Measurements from ENCODE around the gene SOX6.

The SOX6 gene

DNA sequence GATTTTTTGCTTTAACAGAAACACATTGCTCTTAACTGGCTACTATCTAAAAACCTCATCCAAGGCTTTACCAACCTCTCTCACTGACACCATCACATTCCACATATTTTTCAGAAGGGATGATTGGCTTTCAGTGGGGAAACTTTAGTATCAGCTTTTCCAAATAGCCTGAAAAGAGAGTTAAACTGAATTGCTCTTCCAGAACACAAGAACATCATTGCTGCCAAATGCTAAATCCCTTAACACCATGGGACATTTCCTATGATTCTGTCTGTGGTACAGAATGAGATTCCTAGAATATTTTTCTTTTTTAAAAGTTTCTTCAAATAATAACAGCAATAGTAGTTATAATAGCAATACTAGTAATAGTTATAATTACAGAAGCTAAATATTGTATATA is 45.4 kb downstream of the SOX6 start:
- DNase-seq (ENCODE audit: insufficient read length, low spot score) (no peak), FAIRE-seq (no peak)
- TF ChIP-seq POLR2AphosphoS5 (IDR thresholded peaks at IDR 0.05; ENCODE audit: low read depth, low read length), result no peak
- no peak for TF ChIP-seq POLR2A (IDR thresholded peaks at IDR 0.05; ENCODE audit: low read depth, low read length)
- no peak for TF ChIP-seq POU2F2 (IDR thresholded peaks at IDR 0.05; ENCODE audit: low read depth, low read length)
- TF ChIP-seq PAX5 (IDR thresholded peaks at IDR 0.05; ENCODE audit: insufficient read depth, low read length, severe bottlenecking), result no peak
- TF ChIP-seq TAF1 (IDR thresholded peaks at IDR 0.05; ENCODE audit: low read depth, low read length), result no peak
- TF ChIP-seq SPI1 (IDR thresholded peaks at IDR 0.05; ENCODE audit: low read depth, low read length), result no peak

GRCh38 chr11:16309226-16309625 is 47.1 kb downstream of the SOX6 start:
- DNase-seq (ENCODE audit: insufficient read length, low spot score), result no peak
- TF ChIP-seq POU2F2 (IDR thresholded peaks at IDR 0.05; ENCODE audit: low read depth, low read length), result no peak
- no peak for TF ChIP-seq PAX5 (IDR thresholded peaks at IDR 0.05; ENCODE audit: insufficient read depth, low read length, severe bottlenecking)
- TF ChIP-seq POLR2AphosphoS5 (IDR thresholded peaks at IDR 0.05; ENCODE audit: low read depth, low read length), result no peak
- no peak for TF ChIP-seq TAF1 (IDR thresholded peaks at IDR 0.05; ENCODE audit: low read depth, low read length)
- no peak for TF ChIP-seq POLR2A (IDR thresholded peaks at IDR 0.05; ENCODE audit: low read depth, low read length)
- TF ChIP-seq SPI1 (IDR thresholded peaks at IDR 0.05; ENCODE audit: low read depth, low read length), result no peak
- no peak for FAIRE-seq

DNA sequence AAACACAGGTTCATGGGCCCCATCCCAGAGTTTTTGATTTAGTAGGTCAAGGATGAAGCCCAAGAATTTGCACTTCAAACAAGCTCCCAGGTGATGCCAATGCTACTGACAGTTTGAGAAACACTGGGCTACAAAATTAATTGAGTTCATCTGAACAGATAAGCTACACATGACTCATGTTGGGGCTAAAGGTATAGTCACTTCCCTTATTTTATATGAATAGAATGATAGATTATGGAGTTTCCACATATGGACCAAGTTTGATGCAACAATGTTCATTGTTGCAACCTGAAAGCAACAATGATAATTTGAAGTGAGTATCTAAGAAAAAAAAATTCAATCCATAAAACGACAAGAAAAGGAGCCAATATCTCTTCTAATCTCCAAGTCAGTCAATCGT is 54.9 kb downstream of the SOX6 start:
- DNase-seq (ENCODE audit: insufficient read length, low spot score), result no peak
- no peak for FAIRE-seq
- no peak for TF ChIP-seq POLR2AphosphoS5 (IDR thresholded peaks at IDR 0.05; ENCODE audit: low read depth, low read length)
- no peak for TF ChIP-seq SPI1 (IDR thresholded peaks at IDR 0.05; ENCODE audit: low read depth, low read length)
- no peak for TF ChIP-seq POU2F2 (IDR thresholded peaks at IDR 0.05; ENCODE audit: low read depth, low read length)
- no peak for TF ChIP-seq TAF1 (IDR thresholded peaks at IDR 0.05; ENCODE audit: low read depth, low read length)
- no peak for TF ChIP-seq POLR2A (IDR thresholded peaks at IDR 0.05; ENCODE audit: low read depth, low read length)
- TF ChIP-seq PAX5 (IDR thresholded peaks at IDR 0.05; ENCODE audit: insufficient read depth, low read length, severe bottlenecking), result no peak

GRCh38 chr11:16299884-16300782 is 56.2 kb downstream of the SOX6 start:
- no peak for TF ChIP-seq SPI1 (IDR thresholded peaks at IDR 0.05; ENCODE audit: low read depth, low read length)
- TF ChIP-seq TAF1 (IDR thresholded peaks at IDR 0.05; ENCODE audit: low read depth, low read length), result no peak
- TF ChIP-seq POLR2A (IDR thresholded peaks at IDR 0.05; ENCODE audit: low read depth, low read length), result no peak
- no peak for TF ChIP-seq POU2F2 (IDR thresholded peaks at IDR 0.05; ENCODE audit: low read depth, low read length)
- no peak for TF ChIP-seq PAX5 (IDR thresholded peaks at IDR 0.05; ENCODE audit: insufficient read depth, low read length, severe bottlenecking)
- no peak for TF ChIP-seq POLR2AphosphoS5 (IDR thresholded peaks at IDR 0.05; ENCODE audit: low read depth, low read length)
- FAIRE-seq (no peak), DNase-seq (ENCODE audit: insufficient read length, low spot score) (no peak)

- no peak for DNase-seq (ENCODE audit: insufficient read length, low spot score)
Observed at GRCh38 chr11:16299390-16299789, 57.0 kb downstream of the SOX6 start.

DNA sequence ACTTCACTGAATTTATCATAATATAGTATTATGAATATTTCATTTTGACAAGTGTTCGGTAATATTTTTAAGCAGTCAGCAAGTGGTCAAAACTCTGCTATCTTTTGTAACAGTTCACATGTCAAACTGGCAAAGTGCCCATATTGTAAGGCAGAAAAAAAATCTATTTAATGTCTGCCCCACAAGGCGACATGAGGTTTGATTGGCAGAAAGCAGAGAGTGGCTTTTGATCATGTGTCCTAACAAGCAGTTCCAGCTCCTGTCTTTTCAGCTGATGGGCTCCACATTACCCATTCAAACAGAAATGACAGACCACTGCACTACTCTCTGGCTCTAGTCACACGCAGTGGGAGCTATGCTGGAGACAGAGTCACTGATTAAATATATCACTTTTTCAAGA is 59.0 kb downstream of the SOX6 start:
- DNase-seq (ENCODE audit: insufficient read length, low spot score), result no peak
- TF ChIP-seq POLR2AphosphoS5 (IDR thresholded peaks at IDR 0.05; ENCODE audit: low read depth, low read length), result no peak
- TF ChIP-seq PAX5 (IDR thresholded peaks at IDR 0.05; ENCODE audit: insufficient read depth, low read length, severe bottlenecking), result no peak
- no peak for TF ChIP-seq TAF1 (IDR thresholded peaks at IDR 0.05; ENCODE audit: low read depth, low read length)
- no peak for TF ChIP-seq POLR2A (IDR thresholded peaks at IDR 0.05; ENCODE audit: low read depth, low read length)
- no peak for TF ChIP-seq POU2F2 (IDR thresholded peaks at IDR 0.05; ENCODE audit: low read depth, low read length)
- no peak for TF ChIP-seq SPI1 (IDR thresholded peaks at IDR 0.05; ENCODE audit: low read depth, low read length)
- no peak for FAIRE-seq

More at GRCh38 chr11:16299390-16299789, 57.0 kb downstream of the SOX6 start:
- TF ChIP-seq POU2F2 (IDR thresholded peaks at IDR 0.05; ENCODE audit: low read depth, low read length) (no peak), TAF1 (IDR thresholded peaks at IDR 0.05; ENCODE audit: low read depth, low read length) (no peak), SPI1 (IDR thresholded peaks at IDR 0.05; ENCODE audit: low read depth, low read length) (no peak)
- no peak for FAIRE-seq

DNA sequence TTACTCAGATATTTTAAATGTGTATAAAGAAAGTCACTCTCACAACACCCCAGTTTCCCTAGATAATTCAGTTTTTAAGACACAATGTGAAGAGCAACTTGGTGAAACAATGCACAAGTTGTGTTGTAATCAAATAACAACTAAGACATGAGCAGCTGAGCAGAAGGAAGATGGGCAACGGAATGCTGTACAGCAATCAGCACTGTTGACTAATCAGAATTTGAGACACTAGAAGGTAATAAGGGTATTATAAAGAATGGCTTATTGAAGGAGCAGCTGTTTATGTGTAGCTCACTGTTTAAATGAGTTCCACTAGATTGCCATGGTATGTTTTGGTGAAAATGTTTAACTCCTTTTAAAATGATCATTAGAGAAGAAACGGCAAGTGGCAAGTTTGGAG is 60.1 kb downstream of the SOX6 start:
- no peak for DNase-seq (ENCODE audit: insufficient read length, low spot score)
- TF ChIP-seq TAF1 (IDR thresholded peaks at IDR 0.05; ENCODE audit: low read depth, low read length), result no peak
- no peak for TF ChIP-seq SPI1 (IDR thresholded peaks at IDR 0.05; ENCODE audit: low read depth, low read length)
- no peak for TF ChIP-seq PAX5 (IDR thresholded peaks at IDR 0.05; ENCODE audit: insufficient read depth, low read length, severe bottlenecking)
- no peak for TF ChIP-seq POLR2AphosphoS5 (IDR thresholded peaks at IDR 0.05; ENCODE audit: low read depth, low read length)
- TF ChIP-seq POLR2A (IDR thresholded peaks at IDR 0.05; ENCODE audit: low read depth, low read length), result no peak
- TF ChIP-seq POU2F2 (IDR thresholded peaks at IDR 0.05; ENCODE audit: low read depth, low read length), result no peak
- FAIRE-seq, result no peak

DNA sequence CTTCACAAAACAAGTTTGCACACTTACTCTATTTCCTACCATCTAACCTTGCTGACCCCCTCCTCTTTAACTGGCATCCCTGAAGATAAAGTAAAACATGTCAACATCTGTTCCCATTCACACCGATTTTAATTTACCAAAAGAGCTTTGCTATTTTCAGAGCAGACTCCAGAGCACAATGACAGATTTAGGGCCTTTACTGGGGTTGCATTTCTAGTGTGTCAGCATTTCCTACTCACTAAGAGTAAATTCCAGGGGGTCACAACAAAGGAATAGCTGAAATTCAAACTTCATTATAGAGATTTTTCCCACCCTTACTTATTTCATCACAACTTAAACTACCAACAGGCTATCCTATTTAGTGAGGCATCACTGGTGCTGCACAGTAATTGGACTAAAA is 60.8 kb downstream of the SOX6 start:
- TF ChIP-seq POLR2AphosphoS5 (IDR thresholded peaks at IDR 0.05; ENCODE audit: low read depth, low read length) (no peak), TAF1 (IDR thresholded peaks at IDR 0.05; ENCODE audit: low read depth, low read length) (no peak)
- no peak for FAIRE-seq
- DNase-seq (ENCODE audit: insufficient read length, low spot score), result no peak

DNA sequence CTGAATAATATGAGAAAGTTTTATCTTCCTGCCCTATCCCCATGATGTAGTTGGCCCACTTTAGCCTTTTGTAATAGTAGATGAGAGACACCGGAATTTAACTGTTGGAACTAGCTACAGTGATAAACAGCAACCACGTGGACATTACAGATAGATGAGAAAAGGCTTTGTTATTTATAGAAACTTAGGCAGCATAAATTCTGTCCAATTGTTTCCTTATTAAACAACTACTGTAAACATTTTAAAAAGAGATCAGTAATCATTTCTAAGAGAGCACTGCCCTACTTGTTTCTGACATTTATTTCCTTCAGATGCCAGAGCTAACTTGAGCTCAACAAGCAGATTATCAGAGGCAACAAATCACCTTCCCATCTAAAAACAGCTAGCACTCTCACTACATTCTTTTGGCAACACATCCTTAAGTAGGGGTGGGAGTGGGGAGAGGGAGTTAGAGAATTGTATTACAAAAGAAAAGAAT is 63.1 kb downstream of the SOX6 start:
- DNase-seq (ENCODE audit: insufficient read length, low spot score), result no peak
- no peak for FAIRE-seq
- TF ChIP-seq POU2F2 (IDR thresholded peaks at IDR 0.05; ENCODE audit: low read depth, low read length) (no peak), TAF1 (IDR thresholded peaks at IDR 0.05; ENCODE audit: low read depth, low read length) (no peak), SPI1 (IDR thresholded peaks at IDR 0.05; ENCODE audit: low read depth, low read length) (no peak), POLR2AphosphoS5 (IDR thresholded peaks at IDR 0.05; ENCODE audit: low read depth, low read length) (no peak), POLR2A (IDR thresholded peaks at IDR 0.05; ENCODE audit: low read depth, low read length) (no peak), PAX5 (IDR thresholded peaks at IDR 0.05; ENCODE audit: insufficient read depth, low read length, severe bottlenecking) (no peak)

All from GM12891 (cell line).